CD14-positive monocyte (primary cell): Measurements from ENCODE around the gene RELL2. TPM values are rescaled to one million over a fixed set of nuclear protein-coding genes. Genes with fewer than 3 reads are reported as not detected.

Source experiments
- DNase-seq, 3 donors: peaks; one replicate each; pipeline ENCODE4 v3.0.0-alpha.2; 2011 to 2022
- H2AFZ ChIP-seq: 2 replicates; pipeline ENCODE4 v1.6.0; 2012; ENCODE audit warnings: mild to moderate bottlenecking, low read depth, low read length, inconsistent platforms; ENCODE audit not compliant: insufficient read depth, poor library complexity, severe bottlenecking
- H3K27ac ChIP-seq, 2 donors: 1 replicate in 1 of 2; 2 replicates in 1 of 2; pipeline ENCODE4 v1.5.1; 2012 to 2013; ENCODE audit warnings: low read length in 2 of 2, control low read depth in 1 of 2, inconsistent platforms in 1 of 2, low read depth in 1 of 2, mild to moderate bottlenecking in 1 of 2
- H3K27me3 ChIP-seq, 2 donors: one replicate each; pipeline versions ENCODE4 v1.6.0 to v1.6.1; 2011 to 2013; ENCODE audit warnings: low read length in 2 of 2; ENCODE audit not compliant: control insufficient read depth in 2 of 2, insufficient read depth in 2 of 2
- H3K36me3 ChIP-seq, 2 donors: replicated peaks in 1 of 2; 1 replicate in 1 of 2; 2 replicates in 1 of 2; pipeline versions ENCODE4 v1.5.1 to v1.6.1; 2012 to 2013; ENCODE audit warnings: low read length in 2 of 2, control low read depth in 1 of 2, inconsistent platforms in 1 of 2, mild to moderate bottlenecking in 1 of 2; ENCODE audit not compliant: insufficient read depth in 2 of 2, control insufficient read depth in 1 of 2
- H3K4me1 ChIP-seq, 2 donors: 1 replicate in 1 of 2; 2 replicates in 1 of 2; pipeline versions ENCODE4 v1.5.1 to v1.6.1; 2012 to 2013; ENCODE audit warnings: low read length in 2 of 2, control low read depth in 1 of 2, inconsistent platforms in 1 of 2, mild to moderate bottlenecking in 1 of 2, moderate library complexity in 1 of 2; ENCODE audit not compliant: insufficient read depth in 2 of 2, control insufficient read depth in 1 of 2
- H3K4me2 ChIP-seq: replicated peaks from 2 replicates; pipeline ENCODE3; 2012; ENCODE audit warnings: low read length, moderate library complexity, mild to moderate bottlenecking; ENCODE audit not compliant: poor library complexity, severe bottlenecking; ENCODE audit errors: extremely low read depth
- H3K4me3 ChIP-seq, 3 experiments: fragments of 200-600 bp in 1 of 3; sonication (generic) in 1 of 3; replicated peaks in 1 of 3; 1 replicate in 2 of 3; 2 replicates in 1 of 3; pipeline ENCODE4 v1.5.1; 2011 to 2013; ENCODE audit warnings: low read length in 3 of 3, mild to moderate bottlenecking in 3 of 3, control low read depth in 2 of 3, low read depth in 2 of 3, inconsistent platforms in 1 of 3, moderate library complexity in 1 of 3
- H3K79me2 ChIP-seq: 2 replicates; pipeline ENCODE4 v1.6.0; 2012; ENCODE audit warnings: mild to moderate bottlenecking, control low read depth, inconsistent platforms, low read length, moderate library complexity; ENCODE audit not compliant: insufficient read depth
- H3K9ac ChIP-seq: 2 replicates; pipeline ENCODE4 v1.6.0; 2017; ENCODE audit warnings: low read length, mild to moderate bottlenecking; ENCODE audit not compliant: insufficient read depth, poor library complexity, severe bottlenecking
- H3K9me3 ChIP-seq, 2 donors: replicated peaks in 1 of 2; 1 replicate in 1 of 2; 2 replicates in 1 of 2; pipeline versions ENCODE4 v1.5.1 to v1.6.1; 2012 to 2013; ENCODE audit warnings: low read length in 2 of 2, control low read depth in 1 of 2; ENCODE audit not compliant: control insufficient read depth in 1 of 2, insufficient read depth in 1 of 2
- H4K20me1 ChIP-seq: 2 replicates; pipeline ENCODE4 v1.6.0; 2012; ENCODE audit warnings: mild to moderate bottlenecking, low read length, control low read depth, moderate library complexity; ENCODE audit not compliant: insufficient read depth
- H3K27ac Mint-ChIP-seq, 7 donors: one replicate each; pipeline ENCODE4 v1.8.0; 2020; ENCODE audit warnings: mild to moderate bottlenecking in 7 of 7, mixed read lengths in 7 of 7, moderate library complexity in 6 of 7, inconsistent platforms in 2 of 7
- H3K27me3 Mint-ChIP-seq, 3 donors: one replicate each; pipeline ENCODE4 v1.8.0; 2021 to 2022; ENCODE audit warnings: low read depth in 3 of 3, mild to moderate bottlenecking in 3 of 3, mixed read lengths in 3 of 3, moderate library complexity in 3 of 3, inconsistent platforms in 1 of 3
- H3K36me3 Mint-ChIP-seq, 2 donors: one replicate each; pipeline ENCODE4 v1.8.0; 2020; ENCODE audit warnings: mixed read lengths in 2 of 2, inconsistent platforms in 1 of 2, mild to moderate bottlenecking in 1 of 2
- H3K4me1 Mint-ChIP-seq: one replicate; pipeline ENCODE4 v1.8.0; 2020; ENCODE audit warnings: mild to moderate bottlenecking, mixed read lengths
- H3K4me3 Mint-ChIP-seq, 2 donors: one replicate each; pipeline ENCODE4 v1.8.0; 2020; ENCODE audit warnings: mild to moderate bottlenecking in 2 of 2, mixed read lengths in 2 of 2, moderate library complexity in 1 of 2
- H3K9me3 Mint-ChIP-seq, 7 donors: one replicate each; pipeline ENCODE4 v1.8.0; 2020 to 2022; ENCODE audit warnings: mixed read lengths in 7 of 7, mild to moderate bottlenecking in 6 of 7, moderate library complexity in 6 of 7, inconsistent platforms in 2 of 7
- CTCF ChIP-seq: fragments of 200-600 bp; IDR thresholded peaks from one replicate; pipeline ENCODE4 v1.8.0; 2022; ENCODE audit warnings: antibody characterized with exemption, mild to moderate bottlenecking
- WGBS: methylation state at CpG from one replicate; pipeline ENCODE4 v1.1.5; 2013; ENCODE audit warnings: missing lambda C conversion rate; ENCODE audit not compliant: insufficient coverage; 5-methylcytosine and 5-hydroxymethylcytosine counted together
- intact Hi-C, 2 donors: fragments of 100-400 bp; cut with micrococcal nuclease; formaldehyde crosslinking; loops; one replicate each; pipeline versions ENCODE4 v1.15.0 to v1.15.1; 2023
- polyA plus RNA-seq, 3 donors: library from polyadenylated mRNA; depleted of rRNA in 1 of 3; unstranded in 2 of 3; stranded (reverse) in 1 of 3; fragments of 300-500 nt in 2 of 3; fragments of >200 nt in 1 of 3; fragmentation: Illumina TruSeq in 2 of 3; gene quantifications; 1 replicate in 2 of 3; 2 replicates in 1 of 3; pipeline ENCODE4 v1.2.3, GENCODE V29; 2012 to 2021

RELL2 gene
- polyA plus RNA-seq, 3 donors = 1.0 to 17.3 (median 1.3) TPM

- H3K4me1 Mint-ChIP-seq = peaks cover 57% of the 10 kb centered on the region
- H3K9ac ChIP-seq = peak overlapping the region; percentile 38
Observed at GRCh38 chr5:141615991-141616720, 20.6 kb upstream of the RELL2 start.

More at GRCh38 chr5:141615991-141616720, 20.6 kb upstream of the RELL2 start:
- peaks cover 86% of the 10 kb centered on the region for H3K79me2 ChIP-seq
- H2AFZ ChIP-seq = no peak overlapping the region
- peak overlapping the region; percentile 62 to 97 (median 96) for H3K4me3 ChIP-seq
- H3K27me3 ChIP-seq = no peaks in the 10 kb centered on the region
- peaks cover 17 to 25% of the 10 kb centered on the region in 2 donors for H3K36me3 ChIP-seq
- Mint-ChIP-seq H3K36me3 (peaks cover 22 to 39% of the 10 kb centered on the region in 2 donors), H3K27ac (peak overlapping the region; percentile 72 to 97 (median 96)), H3K27me3 (peaks cover 0 to 2% (median 0%) of the 10 kb centered on the region in 3 donors), H3K9me3 (peaks cover 0 to 3% (median 0%) of the 10 kb centered on the region in 7 donors), H3K4me3 (peak overlapping the region; percentile 99)
- DNase-seq = no peak
- intact Hi-C loops = loop anchor here in 1 of 2 donors (5.0 kb wide), 1 partner anchor 34 kb away; no protein-coding TSS in a partner anchor
- H3K9me3 ChIP-seq = no peaks in the 10 kb centered on the region
- WGBS = 79% methylated on average over 5 of the region's 9 CpGs
- H3K4me1 ChIP-seq = peaks cover 61 to 69% of the 10 kb centered on the region in 2 donors
- peak overlapping the region; percentile 97 for H3K4me2 ChIP-seq
- peak overlapping the region in 1 of 2 donors; percentile 88 for H3K27ac ChIP-seq
- H4K20me1 ChIP-seq = peaks cover 49% of the 10 kb centered on the region
- no peak for TF ChIP-seq CTCF
